Femur (tissue), 1 donor: Measurements from ENCODE around the gene DRICH1.
"Not testable (repeated sequence)": the region's sequence is repeated elsewhere in the genome, so short reads cannot be mapped to it uniquely, and the experiment has no call there.

Source experiments
- DNase-seq: peaks from one replicate; pipeline ENCODE4 v3.0.0-alpha.2; 2017

The DRICH1 gene, protein sequence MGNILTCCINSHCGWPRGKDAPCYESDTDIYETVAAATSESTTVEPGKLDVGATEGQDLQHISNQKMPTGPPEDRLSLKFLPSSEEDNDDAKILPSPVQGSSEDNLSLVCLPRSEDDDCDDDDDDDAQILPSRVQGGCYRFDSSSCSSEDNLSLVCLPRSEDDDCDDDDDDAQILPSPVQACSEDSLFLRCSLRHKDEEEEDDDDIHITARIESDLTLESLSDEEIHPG

DNA sequence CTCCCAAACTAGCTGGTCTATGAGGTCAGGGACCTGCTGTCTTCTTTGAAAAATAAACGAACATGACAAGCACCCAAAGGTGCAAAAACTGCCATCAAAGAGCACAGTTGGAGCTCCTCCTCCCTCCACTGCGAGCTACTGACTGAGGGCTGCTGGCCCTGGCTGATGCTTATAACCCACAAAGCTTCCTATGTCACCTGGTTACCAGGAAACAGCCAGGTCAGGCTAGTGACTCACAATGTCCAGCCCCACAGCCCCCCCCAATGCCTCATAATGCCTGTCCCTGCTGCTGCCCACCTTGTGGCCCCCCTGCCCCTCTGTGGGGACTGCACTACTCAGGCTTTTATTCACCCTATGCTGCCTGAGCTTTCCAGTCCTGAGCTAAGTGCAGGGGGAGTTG lies at the start of gene DRICH1:
Gene DRICH1 (minus strand): TSS at position 144 of the 400 bp plus-strand sequence. CDS start 298 bp downstream, outside the sequence.
- DNase-seq: no peak

DNA sequence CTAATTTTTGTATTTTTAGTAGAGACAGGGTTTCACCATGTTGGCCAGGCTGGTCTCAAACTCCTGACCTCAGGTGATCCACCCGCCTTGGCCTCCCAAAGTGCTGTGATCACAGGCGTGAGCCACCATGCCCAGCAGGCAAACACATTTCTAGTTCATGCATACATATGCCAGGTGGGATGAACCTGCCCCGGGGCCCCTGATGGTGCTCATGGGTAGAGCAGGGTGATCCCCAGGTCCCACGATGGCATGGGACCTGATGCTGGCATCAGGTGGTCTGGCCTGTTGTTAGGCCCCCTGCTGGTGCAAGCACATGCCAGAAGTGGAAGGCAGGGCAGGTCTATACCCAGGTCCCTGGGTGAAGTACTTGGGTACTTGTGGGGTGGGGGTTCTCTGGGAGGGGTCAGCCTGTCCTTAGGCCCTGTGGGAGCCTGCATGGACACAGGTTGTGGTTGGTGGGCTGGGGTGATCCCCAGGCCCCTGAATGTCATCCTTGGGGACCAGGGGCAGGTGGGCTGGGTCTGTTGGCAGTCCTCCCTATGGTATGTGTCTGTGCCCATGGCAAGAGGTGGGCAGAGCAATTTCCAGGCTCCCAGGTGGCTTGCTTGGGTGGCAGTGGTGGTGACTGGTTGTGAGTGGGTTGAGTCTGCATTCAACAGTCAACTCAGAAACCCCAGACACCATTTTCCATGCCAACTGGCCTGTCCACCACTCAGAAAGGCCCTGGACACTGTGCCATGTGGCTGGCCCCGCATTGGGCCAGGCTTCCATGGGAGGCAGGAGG lies 49.1 kb upstream of the DRICH1 start:
- no peak for DNase-seq

DNA sequence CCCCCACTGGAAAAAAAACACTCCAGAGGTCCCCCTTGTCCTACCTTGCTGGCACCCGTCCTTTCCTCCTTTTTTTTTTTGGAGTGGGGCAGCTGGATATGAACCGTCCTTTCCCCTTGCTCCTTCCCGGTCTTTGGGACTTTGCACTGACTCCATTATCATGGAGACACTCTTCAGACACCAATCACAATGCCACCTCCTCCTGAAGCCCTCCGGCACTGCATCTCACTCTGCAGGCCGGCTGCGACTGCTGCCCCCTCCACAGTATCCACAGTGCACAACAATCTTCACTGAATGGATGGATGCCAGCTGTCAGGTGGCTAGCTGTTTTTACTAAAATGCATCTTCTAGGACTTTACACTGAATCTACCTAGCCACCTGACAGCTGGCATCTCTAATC lies 46.0 kb upstream of the DRICH1 start:
- no peak for DNase-seq

DNA sequence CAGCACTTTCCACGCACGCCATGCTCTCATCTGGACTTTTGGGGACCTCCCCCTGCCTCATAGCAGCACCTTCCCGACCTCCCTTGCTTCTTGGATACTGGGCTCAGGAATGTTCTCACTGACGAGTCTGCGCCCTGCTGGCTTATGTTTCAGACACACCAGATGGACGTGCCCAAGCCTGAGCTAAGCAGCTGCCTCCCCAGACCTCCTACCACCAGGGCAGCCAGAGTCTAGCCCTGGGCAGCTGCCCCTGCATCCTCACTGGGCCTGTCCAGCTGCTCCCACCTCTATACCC lies 45.5 kb upstream of the DRICH1 start:
- DNase-seq: no peak

DNA sequence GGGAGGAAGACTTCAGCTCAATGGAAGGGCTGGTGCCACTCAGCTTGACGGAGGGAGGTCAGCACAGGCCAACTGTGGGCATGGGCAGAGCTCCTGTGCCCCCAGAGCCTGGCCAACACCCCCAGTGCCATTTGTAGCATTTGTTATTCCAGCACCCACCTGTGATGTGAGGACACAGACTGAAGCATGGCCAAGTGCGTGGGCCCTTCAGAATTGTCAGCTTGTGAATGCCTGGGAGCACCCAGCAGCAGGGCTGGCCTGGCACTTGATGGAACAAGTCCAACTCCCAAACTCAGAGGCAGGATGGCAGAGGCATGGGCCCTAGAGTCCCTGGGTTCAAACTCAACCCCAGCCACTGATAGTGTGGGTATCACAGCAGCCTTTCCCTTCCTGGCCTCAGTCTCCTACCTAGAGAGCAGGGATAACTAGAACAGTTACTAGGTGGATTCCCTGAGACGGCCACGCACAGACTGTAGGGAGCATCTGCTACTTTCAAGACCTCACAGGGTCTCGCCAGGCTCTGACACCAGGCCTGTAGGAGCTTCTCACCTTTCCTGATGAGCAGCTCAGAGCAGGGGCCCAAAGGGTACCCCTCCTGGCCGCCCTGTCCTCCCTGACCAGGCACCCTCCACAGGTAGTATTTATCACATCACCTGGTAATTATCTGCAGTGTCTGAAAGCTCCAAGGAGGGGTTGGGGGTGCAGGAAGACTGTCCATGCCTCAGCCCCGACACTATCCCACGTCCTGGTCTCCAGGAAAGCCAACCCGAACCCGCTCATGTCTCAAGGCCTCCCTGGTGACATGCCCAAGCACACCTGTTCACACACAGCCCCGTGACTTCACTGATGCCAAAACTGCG lies 45.0 kb upstream of the DRICH1 start:
- not testable (repeated sequence) for DNase-seq

DNA sequence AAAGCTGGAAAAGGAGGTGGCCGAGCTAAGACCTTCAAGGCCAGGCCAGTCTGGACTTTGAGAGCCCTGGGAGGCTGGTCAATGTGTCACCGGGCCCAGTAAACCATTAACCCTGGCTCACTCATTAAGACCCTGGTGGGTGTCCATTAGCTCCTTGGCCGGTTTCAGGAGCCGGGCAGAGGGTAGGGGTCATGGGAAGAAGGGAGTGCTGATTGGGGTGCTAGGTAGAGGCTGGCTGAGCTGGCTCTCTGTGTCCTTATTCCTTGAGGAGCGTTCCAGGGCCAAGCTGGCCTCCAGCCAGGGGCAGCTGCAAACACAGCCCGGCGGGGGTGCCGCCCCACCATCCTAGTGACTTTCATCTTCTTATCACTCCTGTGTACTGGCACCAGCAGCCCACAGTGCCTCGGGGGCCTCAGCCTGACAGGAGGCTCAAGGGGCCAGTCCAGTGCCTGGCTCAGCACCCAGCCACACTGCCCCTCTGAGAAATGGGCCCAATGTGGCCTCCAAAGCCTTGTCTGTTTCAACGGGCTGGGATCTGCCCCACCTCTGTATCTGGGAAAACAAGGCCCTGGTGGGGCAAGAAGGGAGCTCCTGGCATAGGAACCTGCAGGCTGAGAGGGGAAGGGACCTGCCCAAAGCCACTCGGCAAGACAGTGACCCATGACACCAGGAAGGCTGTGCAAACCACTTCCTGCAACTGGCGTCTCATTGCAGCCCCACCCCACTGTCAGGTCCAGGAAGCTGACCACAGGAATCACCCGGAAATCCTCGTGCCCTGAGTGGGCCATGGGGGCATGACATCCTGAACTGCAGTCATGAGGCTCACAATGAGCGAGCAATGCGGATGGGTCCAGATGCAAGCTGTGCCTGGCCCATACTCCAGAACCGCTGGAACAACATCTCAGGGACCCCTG lies 43.6 kb upstream of the DRICH1 start:
- peak; percentile 48 for DNase-seq

DNA sequence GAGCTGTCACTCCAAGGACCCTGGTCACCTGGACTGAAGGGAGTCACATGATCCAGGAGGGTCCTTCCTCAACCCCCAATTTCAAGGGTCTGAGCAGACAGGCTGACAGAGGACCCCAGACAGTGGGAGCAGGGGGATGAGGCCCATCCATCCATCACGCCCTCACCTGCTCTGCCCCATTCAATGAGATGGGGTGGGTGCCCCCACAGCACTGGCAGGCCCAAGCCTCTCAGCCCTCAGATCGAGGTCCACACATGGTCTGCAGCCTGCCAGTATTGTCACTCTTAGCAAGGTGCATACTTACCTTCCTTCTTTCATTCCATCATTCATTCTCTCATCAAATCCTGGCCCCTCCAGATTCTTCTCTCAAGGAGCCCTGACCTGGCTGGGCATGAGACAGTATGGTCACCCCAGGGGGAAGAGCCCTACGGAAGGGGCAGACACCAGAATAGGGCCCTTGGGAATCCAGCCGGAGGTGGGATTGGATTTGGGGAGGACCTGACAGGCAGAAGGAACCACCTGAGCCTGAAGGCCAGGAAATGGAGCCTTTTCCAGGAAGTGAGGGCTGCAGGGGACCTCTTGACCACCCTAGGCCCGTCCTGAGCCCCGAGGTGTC lies 42.9 kb upstream of the DRICH1 start:
- not testable (repeated sequence) for DNase-seq

DNA sequence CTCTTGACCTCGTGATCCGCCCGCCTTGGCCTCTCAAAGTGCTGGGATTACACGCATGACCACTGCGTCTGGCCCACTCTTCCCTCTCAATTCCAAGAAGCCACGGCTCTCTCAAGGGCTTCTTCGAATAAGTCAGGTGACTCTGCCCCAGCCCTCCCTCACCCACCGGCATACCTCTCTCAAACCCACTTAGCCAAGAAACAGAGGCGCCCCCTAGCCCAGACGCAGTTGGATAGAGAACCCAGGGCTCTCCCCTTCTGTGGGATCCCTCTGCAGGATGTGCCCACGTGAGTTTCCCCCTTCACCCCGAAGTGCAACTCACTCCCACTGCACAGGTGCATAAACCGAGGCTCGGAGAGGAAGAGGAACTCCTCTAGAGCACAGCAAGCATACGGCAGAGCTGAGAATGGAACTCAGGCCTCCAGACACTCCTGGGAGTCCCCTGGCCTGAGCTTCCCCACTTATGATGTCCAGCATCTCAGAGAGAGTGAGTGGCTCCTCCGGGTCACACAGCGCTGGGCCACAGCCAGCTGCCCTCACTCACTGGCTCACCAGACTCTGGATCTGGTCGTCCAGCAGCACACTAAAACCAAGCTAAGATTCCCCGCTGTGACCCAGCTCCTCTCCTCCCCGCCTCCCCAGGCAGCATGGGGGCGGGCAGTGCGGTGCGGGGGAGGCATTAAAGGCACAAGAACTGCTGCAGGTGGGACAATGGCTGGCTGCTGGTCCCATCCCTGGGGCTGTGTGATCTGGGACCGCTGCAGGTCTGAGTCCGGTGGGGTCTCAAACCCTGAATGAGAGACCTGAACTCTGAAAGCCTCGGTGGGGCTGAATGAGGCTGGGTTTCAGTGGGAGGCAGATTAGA lies 41.9 kb upstream of the DRICH1 start:
- DNase-seq: no peak

DNA sequence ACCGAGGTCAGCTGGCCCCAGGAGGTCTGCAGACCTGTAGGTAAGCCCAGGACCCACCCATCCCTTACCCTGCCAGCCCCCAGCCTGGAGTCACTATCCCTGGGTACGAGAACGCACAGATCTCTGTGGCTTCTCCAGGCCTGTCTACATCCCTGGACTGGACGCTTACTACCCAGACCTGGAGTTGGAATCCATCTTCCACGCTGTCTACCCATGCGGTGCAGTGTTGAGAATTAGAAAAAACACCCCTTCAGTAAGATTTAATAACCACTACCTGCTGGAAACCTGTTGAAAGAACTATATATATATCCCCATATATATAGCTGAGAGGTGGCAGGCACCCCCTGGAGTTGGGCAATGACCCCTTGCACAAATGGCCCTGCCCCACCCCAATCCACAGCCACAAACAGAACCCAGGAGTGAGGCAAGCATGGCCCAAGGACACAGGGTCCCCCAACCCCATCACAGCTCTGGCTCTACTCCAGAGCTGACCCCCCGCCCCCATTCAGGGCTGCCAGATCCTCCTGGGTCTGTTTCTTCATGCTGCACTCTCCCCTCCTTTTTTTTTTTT lies 41.0 kb upstream of the DRICH1 start:
- DNase-seq: no peak

DNA sequence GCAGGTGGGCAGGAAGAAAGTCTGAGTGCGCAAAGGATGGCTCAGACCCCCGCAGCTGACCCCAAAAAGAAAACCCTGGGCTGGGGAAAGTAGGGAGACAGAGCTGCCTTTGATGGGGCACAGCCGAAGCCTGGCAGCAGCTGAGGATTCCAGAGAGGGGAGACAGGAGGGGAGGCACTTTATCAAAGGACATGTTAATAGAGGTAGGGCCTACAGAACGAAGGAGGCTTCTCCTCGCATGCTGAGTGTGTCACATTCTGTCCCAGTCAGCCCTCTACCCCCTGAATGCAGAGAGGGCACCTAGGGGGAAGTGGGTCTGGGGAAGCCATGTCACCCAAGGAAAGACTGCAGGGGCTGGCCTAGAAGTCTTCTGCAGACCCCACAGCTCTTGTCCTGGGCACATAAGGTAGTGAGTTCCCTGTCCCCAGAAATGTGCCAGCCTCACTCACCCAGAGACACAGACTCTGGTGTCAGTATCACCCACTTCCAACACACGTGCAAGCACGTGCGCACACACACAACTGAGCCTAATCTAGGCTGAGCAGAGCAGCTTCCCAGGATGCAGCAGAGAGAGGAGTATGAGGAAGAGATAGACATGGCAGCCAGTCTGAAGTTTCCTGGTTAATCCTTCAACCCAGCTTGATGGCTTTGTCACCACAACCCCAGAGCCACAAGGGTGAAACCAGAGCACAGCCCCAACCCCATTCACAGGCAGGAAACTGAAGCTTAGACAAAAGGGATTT lies 40.4 kb upstream of the DRICH1 start:
- DNase-seq: not testable (repeated sequence)

DNA sequence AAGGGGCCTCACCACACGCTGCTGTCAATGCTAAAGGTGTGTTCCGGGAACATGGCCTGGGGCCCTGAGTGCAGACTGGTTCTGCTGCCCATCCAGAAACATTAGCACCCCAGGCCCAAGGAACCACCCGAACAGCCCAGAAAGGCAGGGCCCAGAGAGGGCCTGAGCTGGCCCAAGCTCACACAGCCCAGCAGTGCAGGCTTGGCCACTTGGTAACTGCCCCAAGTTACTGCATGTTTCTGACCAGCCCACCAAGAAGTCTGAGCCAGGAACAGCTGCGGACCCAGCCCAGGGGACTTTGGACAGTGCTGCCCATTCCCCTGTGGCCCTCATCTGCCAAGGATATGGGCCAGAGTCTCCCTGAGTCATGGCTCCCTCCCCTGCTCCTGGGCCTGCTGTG lies 39.3 kb upstream of the DRICH1 start:
- DNase-seq: not testable (repeated sequence)

DNA sequence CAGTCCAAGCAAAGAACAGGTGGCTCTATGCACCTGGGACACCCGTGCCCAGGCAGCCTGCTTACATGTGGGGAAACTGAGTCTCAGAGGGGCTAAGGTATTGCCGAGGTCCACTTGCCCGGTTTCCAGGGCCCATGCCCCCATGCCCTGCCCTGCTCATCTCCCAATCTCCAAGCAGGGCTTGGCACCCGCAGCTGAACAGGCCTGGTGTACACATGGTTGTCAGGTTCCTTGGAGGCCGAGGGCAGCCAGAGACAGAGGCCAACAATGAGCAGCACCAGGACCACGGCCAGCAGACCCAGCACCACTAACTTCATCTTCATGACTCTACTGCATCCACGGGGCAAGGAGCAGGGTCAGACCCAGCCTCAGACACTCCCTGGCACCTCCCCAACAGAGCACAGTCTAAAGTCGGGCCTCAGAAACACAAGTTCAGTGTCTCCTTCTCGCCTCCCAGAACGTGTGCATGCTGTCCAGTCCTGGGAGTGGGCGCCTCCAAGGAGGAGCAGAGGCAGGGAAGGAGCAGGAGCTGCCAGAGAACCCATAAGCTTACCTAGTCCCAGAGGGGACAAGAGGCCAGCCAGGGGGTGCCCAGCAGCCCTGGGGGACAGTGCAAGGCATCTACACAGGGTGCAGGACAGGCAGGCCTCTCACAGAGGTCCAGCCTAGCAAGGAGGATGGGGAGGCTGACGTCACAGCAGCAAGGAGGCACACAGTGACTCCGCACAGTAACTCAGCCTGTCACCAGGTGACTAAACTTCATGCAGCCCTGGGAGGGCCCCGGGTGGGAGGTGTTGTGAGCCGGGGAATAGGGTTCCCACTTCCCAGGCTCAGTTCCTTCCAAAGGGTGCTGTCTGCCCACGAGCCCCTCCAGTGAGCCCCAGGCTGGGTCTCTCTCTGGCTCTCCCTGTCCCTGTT lies 38.5 kb upstream of the DRICH1 start:
- no peak for DNase-seq

DNA sequence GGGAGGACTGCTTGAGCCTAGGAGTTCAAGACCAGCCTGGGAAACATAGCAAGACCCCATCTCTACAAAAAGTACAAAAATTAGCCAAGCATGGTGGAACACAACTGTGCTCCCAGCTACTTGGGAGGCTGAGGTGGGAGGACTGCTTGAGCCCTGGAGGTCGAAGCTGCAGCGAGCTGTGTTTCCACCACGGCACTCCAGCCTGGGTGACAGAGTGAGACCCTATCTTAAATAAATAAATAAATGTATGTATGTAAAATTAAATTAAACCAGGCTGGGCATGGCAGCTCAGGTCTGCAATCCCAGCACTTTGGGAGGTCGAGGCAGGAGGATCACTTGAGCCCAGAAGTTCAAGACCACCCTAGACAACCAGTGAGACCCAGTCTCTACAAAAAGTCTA lies 28.3 kb upstream of the DRICH1 start:
- not testable (repeated sequence) for DNase-seq

DNA sequence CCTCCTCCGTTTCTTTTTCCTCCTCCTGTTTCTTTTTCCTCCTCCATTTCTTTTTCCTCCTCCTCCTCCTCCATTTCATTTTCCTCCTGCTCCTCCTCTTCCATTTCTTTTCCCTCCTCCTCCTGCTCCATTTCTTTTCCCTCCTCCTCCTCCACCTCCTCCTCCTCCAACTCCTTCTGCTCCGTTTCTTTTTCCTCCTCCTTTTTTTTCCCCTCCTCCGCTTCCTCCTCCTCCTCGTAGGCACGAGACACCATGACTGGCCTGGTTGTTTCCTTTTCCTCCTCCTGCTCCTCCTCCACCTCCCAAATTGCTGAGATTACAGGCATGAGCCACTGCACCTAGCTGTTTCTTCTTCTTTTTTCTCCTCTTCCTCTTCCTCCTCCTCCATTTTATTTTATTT lies 25.6 kb upstream of the DRICH1 start:
- DNase-seq: no peak

DNA sequence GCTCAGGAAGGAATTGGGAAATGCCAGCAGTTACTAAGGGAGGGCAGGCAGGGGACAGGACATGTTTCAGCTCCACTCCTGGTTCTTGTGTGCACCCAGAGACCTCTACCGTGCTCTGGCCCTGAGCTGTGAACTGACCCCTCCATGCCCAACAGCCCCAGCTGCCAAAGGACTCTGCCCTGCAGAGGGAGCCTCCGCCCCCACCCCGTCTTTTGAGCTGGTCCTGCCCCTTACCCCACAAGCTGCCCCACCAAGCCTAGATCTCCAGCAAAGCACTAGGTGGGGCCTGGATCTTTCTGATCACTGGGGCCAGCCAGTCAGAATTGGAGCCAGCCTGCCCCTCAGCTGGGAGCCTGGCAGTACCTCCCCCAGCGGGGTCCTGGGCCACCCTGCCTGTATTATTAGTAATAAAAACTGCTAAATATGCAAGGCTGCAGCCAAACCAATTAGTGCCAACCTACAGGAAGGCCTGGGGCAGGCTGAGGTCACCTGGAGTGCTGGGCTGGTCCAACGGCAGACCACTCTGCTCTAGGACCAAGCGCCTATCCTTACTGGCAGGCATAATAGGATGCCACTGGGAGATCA lies 23.9 kb upstream of the DRICH1 start:
- no peak for DNase-seq

DNA sequence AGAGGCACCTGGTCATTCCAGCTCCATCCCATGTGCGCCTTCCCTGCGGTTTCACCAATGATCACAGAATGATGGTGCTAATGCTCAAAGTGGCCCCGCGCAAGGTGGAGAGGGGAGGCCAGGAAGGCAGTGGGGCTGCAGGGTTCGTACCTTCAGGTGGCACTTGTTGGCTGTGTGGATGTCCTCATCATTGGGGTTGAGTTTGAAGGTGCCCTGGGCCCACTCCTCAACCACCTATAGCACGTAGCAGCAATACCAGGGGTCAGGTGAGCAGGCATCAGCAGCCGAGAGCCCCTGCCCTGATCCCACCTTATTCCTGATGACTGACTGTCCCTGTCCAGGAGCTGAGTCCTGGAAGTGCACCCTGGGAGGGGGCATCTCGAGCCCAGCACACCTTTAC lies 20.6 kb upstream of the DRICH1 start:
- no peak for DNase-seq

DNA sequence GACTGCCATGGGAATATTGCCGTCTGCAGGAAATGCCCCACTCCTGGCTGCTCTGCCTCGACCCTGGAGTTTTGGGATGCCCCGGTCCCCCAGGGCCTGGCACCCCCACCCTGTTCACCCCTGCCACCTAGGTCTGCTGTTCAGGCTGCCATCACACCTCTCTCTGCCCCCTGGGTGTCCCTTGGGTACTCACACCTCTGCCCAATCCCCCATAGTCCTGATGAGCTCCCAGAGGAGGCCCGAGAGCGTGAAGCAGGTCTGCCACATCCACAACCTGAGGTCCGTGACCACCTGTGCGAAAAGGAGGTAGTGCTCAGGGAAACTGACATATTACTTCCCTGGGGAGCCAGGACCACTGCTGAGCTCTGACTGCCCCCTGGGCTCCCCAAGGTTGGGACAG lies 20.2 kb upstream of the DRICH1 start:
- no peak for DNase-seq

DNA sequence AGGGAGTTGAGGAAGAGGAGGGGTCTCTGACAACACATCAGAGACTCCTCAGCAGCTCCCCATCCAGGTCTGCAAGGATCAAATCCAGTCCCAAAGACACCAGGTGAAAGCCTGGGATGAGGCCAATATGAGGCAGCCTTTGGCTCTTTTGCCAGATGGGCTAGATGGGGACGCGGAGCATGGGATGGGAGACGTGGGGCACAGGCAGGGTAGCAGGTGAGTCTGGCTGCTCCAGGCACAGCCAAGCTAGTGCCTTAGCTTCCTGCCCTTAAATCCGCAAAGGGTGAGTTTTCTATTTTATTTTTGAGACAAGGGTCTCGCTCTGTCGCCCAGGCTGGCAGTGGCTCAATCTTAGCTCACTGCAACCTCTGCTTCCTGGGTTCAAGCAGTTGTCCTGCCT lies 19.6 kb upstream of the DRICH1 start:
- DNase-seq: no peak

DNA sequence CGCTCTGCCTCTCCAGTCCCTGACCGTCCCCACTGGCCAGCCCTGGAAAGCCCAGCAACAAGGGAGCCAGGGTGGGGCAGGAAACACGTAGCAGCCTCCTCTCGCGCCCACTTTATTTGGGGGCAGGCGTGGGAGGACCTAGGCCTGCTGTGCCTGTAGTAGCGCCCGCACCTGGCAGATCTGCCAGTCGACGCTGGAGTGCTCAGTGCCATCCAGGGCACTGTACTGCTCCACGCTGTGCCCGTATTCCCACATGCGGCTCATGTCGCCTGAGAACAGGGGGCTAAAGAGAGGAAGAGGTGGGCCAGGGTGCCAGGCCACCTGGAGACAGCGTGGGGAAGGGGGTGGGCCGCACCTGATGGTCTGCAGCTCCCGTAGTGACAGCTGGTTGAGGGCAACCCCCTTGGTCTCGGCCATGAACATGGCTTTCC lies 17.0 kb upstream of the DRICH1 start:
- no peak for DNase-seq
